ENCODE data around the gene MYO3B. TPM values are rescaled to one million over a fixed set of nuclear protein-coding genes. Genes with fewer than 3 reads are reported as not detected.

Gene MYO3B
- total RNA-seq, 2 experiments from 2014 or later = not detected

GRCh38 chr2:170255971-170256370 lies 78.0 kb downstream of the MYO3B start:
- H3K9me3 ChIP-seq (ENCODE audit: low read length) = no peaks in the 10 kb centered on the region
- CTCF ChIA-PET (ENCODE audit: unreplicated experiment) = no interaction called here
- no peaks in the 10 kb centered on the region for H3K36me3 ChIP-seq (ENCODE audit: insufficient read depth, low read length)
- no peak overlapping the region for H3K4me2 ChIP-seq (ENCODE audit: low read length)
- no peak overlapping the region for H3K27ac ChIP-seq (ENCODE audit: low read depth, low read length, poor library complexity, severe bottlenecking)
- intact Hi-C loops (cut with micrococcal nuclease; ENCODE audit: unreplicated experiment) = no loop called here
- H3K79me2 ChIP-seq (ENCODE audit: insufficient read depth, low read depth, low read length) = no peaks in the 10 kb centered on the region
- H4K20me1 ChIP-seq (ENCODE audit: insufficient read depth, low read length) = no peaks in the 10 kb centered on the region
- H3K9me2 ChIP-seq (ENCODE audit: insufficient read depth, low read length) = no peaks in the 10 kb centered on the region
- no TSS peak for BruUV-seq (replicated peaks)
- no peaks in the 10 kb centered on the region for H3K4me1 ChIP-seq (ENCODE audit: insufficient read depth, low read length, poor library complexity, severe bottlenecking)
- no peak overlapping the region for H3K4me3 ChIP-seq (ENCODE audit: low read depth, low read length, poor library complexity, severe bottlenecking)
- POLR2A ChIA-PET = no interaction called here
- TF ChIP-seq CTCF (conservative IDR thresholded peaks at IDR 0.05; ENCODE audit: low read length) = no peak
- no peak for TF ChIP-seq EZH2phosphoT487 (IDR thresholded peaks at IDR 0.05; ENCODE audit: borderline replicate concordance, low read depth, low read length)
- no peak for DNase-seq (ENCODE audit: low spot score)
- H2AFZ ChIP-seq (ENCODE audit: low read length) = no peak overlapping the region

GRCh38 chr2:170258382-170258781 lies 80.4 kb downstream of the MYO3B start:
- H3K9me3 ChIP-seq (ENCODE audit: low read length) = no peaks in the 10 kb centered on the region
- ChIA-PET CTCF (ENCODE audit: unreplicated experiment) (no interaction called here), POLR2A (no interaction called here)
- intact Hi-C loops (cut with micrococcal nuclease; ENCODE audit: unreplicated experiment) = no loop called here
- H3K9me2 ChIP-seq (ENCODE audit: insufficient read depth, low read length) = no peaks in the 10 kb centered on the region
- H3K79me2 ChIP-seq (ENCODE audit: insufficient read depth, low read depth, low read length) = no peaks in the 10 kb centered on the region
- H3K4me3 ChIP-seq (ENCODE audit: low read depth, low read length, poor library complexity, severe bottlenecking) = no peak overlapping the region
- H3K27ac ChIP-seq (ENCODE audit: low read depth, low read length, poor library complexity, severe bottlenecking) = no peak overlapping the region
- no peaks in the 10 kb centered on the region for H3K36me3 ChIP-seq (ENCODE audit: insufficient read depth, low read length)
- no peak for DNase-seq (ENCODE audit: low spot score)
- H3K4me1 ChIP-seq (ENCODE audit: insufficient read depth, low read length, poor library complexity, severe bottlenecking) = no peaks in the 10 kb centered on the region
- no peak overlapping the region for H3K4me2 ChIP-seq (ENCODE audit: low read length)
- H4K20me1 ChIP-seq (ENCODE audit: insufficient read depth, low read length) = no peaks in the 10 kb centered on the region
- no peak overlapping the region for H2AFZ ChIP-seq (ENCODE audit: low read length)
- TF ChIP-seq CTCF (conservative IDR thresholded peaks at IDR 0.05; ENCODE audit: low read length) (no peak), EZH2phosphoT487 (IDR thresholded peaks at IDR 0.05; ENCODE audit: borderline replicate concordance, low read depth, low read length) (no peak)
- BruUV-seq (replicated peaks) = no TSS peak

- no peaks in the 10 kb centered on the region for H3K36me3 ChIP-seq (ENCODE audit: insufficient read depth, low read length)
- DNase-seq (ENCODE audit: low spot score) = no peak
- POLR2A ChIA-PET = no interaction called here
- TF ChIP-seq EZH2phosphoT487 (IDR thresholded peaks at IDR 0.05; ENCODE audit: borderline replicate concordance, low read depth, low read length) = no peak
- TF ChIP-seq CTCF (conservative IDR thresholded peaks at IDR 0.05; ENCODE audit: low read length) = no peak
- H2AFZ ChIP-seq (ENCODE audit: low read length) = no peak overlapping the region
- intact Hi-C loops (cut with micrococcal nuclease; ENCODE audit: unreplicated experiment) = no loop called here
- no peaks in the 10 kb centered on the region for H3K79me2 ChIP-seq (ENCODE audit: insufficient read depth, low read depth, low read length)
- no peak overlapping the region for H3K27ac ChIP-seq (ENCODE audit: low read depth, low read length, poor library complexity, severe bottlenecking)
- CTCF ChIA-PET (ENCODE audit: unreplicated experiment) = no interaction called here
- H3K9me3 ChIP-seq (ENCODE audit: low read length) = no peaks in the 10 kb centered on the region
- no peaks in the 10 kb centered on the region for H3K9me2 ChIP-seq (ENCODE audit: insufficient read depth, low read length)
- no peak overlapping the region for H3K4me2 ChIP-seq (ENCODE audit: low read length)
- BruUV-seq (replicated peaks) = no TSS peak
- H3K4me3 ChIP-seq (ENCODE audit: low read depth, low read length, poor library complexity, severe bottlenecking) = no peak overlapping the region
- H3K4me1 ChIP-seq (ENCODE audit: insufficient read depth, low read length, poor library complexity, severe bottlenecking) = no peaks in the 10 kb centered on the region
- no peaks in the 10 kb centered on the region for H4K20me1 ChIP-seq (ENCODE audit: insufficient read depth, low read length)
Measured at GRCh38 chr2:170260188-170260587, 82.2 kb downstream of the MYO3B start.
